Cardiac fibroblast (primary cell): ENCODE data around the gene DNM2.
"Not testable (repeated sequence)": the region's sequence is repeated elsewhere in the genome, so short reads cannot be mapped to it uniquely, and the experiment has no call there.

Source experiments
- DNase-seq, 2 donors: peaks; one replicate each; pipeline versions ENCODE4 v3.0.0 to v3.0.0-alpha.2; 2010; ENCODE audit warnings: low read depth in 2 of 2
- H3K4me3 ChIP-seq, 2 donors: replicated peaks in 1 of 2; 1 replicate in 1 of 2; 2 replicates in 1 of 2; pipeline ENCODE4 v1.5.1; 2011; ENCODE audit warnings: low read depth in 2 of 2, low read length in 2 of 2, mild to moderate bottlenecking in 2 of 2, moderate library complexity in 1 of 2
- TF ChIP-seq, protein P1 (sequence below): IDR thresholded peaks from one replicate; pipeline ENCODE4 v1.5.1; 2011; ENCODE audit warnings: low read depth, mild to moderate bottlenecking, low read length, inconsistent platforms

The DNM2 gene

DNA sequence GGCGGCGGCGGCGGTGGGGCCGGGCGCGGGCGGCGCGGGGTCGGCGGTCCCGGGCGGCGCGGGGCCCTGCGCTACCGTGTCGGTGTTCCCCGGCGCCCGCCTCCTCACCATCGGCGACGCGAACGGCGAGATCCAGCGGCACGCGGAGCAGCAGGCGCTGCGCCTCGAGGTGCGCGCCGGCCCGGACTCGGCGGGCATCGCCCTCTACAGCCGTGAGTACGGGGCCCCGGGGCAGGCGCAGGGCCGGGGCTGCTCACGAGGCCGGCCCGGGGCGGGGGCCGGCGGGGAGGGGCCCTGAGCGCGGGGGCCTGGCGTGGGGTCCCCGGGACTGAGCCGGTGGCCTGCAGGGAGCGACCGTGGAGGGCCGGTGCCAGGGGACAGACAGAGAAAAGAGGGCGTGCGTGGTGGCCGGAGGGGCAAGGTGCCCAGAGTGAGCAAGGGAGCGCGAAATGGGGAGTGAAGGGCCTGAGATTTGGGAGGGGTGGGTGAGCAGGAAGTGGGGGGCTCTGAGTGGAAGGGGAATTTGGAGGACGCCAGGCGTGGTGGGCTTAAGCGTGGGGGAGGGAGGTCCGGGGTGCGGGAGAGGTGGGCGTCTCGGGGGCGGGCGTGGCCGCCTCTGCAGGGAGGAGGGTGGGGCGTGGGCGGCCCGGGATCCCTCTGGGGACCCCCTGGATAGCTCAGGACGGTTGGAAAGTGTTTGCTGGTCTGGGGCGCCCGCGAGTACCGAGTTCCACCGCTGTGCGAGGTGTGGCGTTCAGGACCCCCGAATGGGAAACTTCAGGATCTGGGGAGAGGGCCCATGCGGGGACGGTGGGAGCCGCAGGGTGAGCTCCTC, 154.0 kb downstream of the DNM2 start:
- peak overlapping the region; percentile 90 to 97 for H3K4me3 ChIP-seq
- DNase-seq: peak in 1 of 2 donors; percentile 20
- TF ChIP-seq, protein P1, sequence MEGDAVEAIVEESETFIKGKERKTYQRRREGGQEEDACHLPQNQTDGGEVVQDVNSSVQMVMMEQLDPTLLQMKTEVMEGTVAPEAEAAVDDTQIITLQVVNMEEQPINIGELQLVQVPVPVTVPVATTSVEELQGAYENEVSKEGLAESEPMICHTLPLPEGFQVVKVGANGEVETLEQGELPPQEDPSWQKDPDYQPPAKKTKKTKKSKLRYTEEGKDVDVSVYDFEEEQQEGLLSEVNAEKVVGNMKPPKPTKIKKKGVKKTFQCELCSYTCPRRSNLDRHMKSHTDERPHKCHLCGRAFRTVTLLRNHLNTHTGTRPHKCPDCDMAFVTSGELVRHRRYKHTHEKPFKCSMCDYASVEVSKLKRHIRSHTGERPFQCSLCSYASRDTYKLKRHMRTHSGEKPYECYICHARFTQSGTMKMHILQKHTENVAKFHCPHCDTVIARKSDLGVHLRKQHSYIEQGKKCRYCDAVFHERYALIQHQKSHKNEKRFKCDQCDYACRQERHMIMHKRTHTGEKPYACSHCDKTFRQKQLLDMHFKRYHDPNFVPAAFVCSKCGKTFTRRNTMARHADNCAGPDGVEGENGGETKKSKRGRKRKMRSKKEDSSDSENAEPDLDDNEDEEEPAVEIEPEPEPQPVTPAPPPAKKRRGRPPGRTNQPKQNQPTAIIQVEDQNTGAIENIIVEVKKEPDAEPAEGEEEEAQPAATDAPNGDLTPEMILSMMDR: peak; percentile 17

DNA sequence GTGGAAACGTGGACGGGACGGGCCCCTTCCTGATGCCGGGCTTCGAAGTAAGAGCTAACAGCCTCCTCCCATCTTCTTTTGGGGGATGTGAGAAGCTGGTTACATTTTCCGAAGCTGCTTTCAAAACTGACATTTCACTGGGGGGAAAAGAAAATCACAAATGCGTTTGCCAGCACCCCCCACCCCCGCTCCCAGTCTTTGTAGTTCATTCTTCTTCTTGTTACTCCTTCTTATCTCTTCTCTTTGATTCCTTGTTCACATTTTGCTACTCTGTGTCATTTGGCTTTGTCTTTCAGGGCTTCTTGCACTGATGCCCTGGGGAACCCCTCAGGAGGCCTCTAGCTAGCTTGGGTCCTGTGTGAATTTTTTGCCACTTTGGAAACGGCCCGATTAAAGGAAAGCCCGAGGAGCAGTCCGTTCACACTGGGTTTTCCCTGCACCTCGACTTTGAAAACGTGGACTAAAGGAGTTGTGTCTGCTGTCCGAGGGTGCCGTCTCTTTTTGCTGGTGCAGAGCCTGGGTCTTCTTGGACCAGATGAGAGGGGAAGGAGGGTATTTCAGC, 154.7 kb downstream of the DNM2 start:
- DNase-seq: no peak
- TF ChIP-seq, protein P1: no peak
- peak overlapping the region; percentile 90 to 97 for H3K4me3 ChIP-seq

DNA sequence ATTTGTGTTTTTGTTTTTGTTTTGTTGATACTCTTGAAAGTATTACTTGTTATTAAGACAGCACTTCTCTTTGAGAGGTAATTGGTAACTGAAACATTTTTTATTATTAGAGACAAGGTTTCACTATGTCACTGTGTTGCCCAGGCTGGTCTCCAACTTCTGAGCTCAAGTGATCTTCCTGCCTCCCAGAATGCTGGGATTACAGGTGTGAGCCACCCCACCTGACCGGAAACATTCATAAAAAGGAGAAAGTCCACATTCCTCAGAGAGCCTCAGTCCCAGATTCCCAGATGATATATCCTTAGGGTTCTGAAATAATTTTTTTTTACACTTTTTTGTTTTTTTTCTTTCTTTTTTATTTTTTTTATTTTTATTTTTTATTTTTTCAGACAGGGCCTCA, 156.1 kb downstream of the DNM2 start:
- H3K4me3 ChIP-seq: no peak overlapping the region
- DNase-seq: no peak
- TF ChIP-seq, protein P1: no peak

DNA sequence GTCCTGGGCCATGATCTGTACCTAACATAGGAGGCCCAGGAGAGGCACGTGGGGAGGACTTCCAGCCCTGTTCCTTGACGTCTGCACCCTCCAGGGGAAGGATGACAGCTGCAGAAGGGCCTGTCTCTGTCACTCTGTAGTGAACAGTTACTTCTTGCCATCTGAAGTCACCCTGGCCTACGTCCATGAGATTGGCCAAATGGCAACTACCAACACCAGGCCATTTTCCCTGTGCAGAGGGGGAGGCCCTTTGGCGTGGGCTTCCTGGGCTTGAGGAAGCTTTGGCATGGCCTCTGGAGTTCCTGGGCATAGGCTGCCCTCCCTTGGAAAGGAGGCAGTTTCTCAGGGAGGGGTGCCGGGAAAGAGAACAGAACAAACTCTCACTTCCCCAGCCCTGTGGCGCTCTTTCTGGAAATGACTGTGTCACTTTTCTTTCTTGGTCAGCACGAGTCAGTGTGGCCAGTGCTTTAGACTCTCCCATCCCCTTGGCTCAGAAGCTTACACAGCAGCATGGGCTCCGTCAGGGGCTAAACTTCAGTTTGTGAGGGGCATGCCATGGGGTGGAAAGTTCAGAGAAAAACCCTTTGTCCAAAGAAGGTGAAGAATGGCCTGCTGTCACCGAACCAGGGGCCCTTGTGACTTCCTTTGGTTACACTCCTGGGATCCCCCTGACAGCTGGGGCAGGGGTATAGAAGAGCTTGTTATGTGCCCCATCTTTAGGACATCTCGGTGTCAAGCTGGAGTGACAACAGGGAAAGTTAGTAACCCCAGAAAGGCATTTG, 158.8 kb downstream of the DNM2 start:
- TF ChIP-seq, protein P1: no peak
- no peak overlapping the region for H3K4me3 ChIP-seq
- DNase-seq: no peak

DNA sequence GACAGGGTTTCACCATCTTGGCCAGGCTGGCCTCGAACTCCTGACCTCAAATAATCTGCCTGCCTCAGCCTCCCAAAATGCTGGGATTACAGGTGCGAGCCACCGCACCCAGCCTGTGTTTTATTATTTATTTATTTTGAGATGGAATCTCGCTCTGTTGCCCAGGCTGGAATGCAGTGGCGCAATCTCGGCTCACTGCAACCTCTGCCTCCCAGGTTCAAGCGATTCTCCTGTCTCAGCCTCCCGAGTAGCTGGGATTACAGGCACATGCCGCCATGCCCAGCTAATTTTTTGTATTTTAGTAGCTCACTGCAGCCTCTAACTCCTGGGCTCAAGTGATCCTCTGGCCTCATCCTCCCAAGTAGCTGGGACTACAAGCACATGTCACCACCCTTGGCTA, 159.7 kb downstream of the DNM2 start:
- not testable (repeated sequence) for DNase-seq, H3K4me3 ChIP-seq

DNA sequence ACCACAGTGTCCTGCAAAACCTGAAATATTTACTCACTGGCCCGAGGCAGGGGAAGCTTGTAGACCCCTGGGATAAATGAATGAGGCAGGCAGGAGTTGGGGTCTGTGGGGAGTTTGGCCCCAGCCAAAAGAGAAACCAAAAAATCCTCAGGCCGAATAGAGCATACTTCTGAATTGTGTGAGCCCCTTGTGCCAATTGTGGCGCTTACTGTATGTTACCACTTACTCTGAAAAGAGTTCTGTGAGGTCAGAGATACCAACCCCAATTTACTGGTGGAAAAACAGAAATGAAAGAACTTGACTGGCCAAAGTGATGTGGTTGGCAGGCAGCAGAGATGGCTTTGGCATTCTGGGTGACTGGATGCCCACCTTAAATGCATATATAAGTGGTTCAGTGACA, 160.4 kb downstream of the DNM2 start:
- H3K4me3 ChIP-seq: no peak overlapping the region
- no peak for DNase-seq

More for the DNA sequence above, 160.4 kb downstream of the DNM2 start:
- TF ChIP-seq, protein P1: no peak
